ENCODE measurements around the gene GGA1.

The GGA1 gene

GRCh38 chr22:37630839-37631435 lies 22.3 kb downstream of the GGA1 start:
- no peak for DNase-seq (ENCODE audit: low read depth)

- DNase-seq (ENCODE audit: low read depth): no peak
These were observed 23.0 kb downstream of the GGA1 start for GRCh38 chr22:37631448-37632173.

- no peak for DNase-seq (ENCODE audit: low read depth)
These were observed 23.8 kb downstream of the GGA1 start for GRCh38 chr22:37632174-37633088.

- DNase-seq (ENCODE audit: low read depth): no peak
These were observed 24.5 kb downstream of the GGA1 start for GRCh38 chr22:37633089-37633624.

- DNase-seq (ENCODE audit: low read depth): no peak
These were observed 25.2 kb downstream of the GGA1 start for GRCh38 chr22:37633625-37634416.

- no peak for DNase-seq (ENCODE audit: low read depth)
These were observed 25.8 kb downstream of the GGA1 start for GRCh38 chr22:37634417-37634924.

- no peak for DNase-seq (ENCODE audit: low read depth)
These were observed 26.5 kb downstream of the GGA1 start for GRCh38 chr22:37635157-37635556.

GRCh38 chr22:37636186-37636948 lies 27.7 kb downstream of the GGA1 start:
- no peak for DNase-seq (ENCODE audit: low read depth)

GRCh38 chr22:37636949-37637273 lies 28.3 kb downstream of the GGA1 start:
- DNase-seq (ENCODE audit: low read depth): no peak

- no peak for DNase-seq (ENCODE audit: low read depth)
These were observed 29.9 kb downstream of the GGA1 start for GRCh38 chr22:37638391-37639069.

- DNase-seq (ENCODE audit: low read depth): peak; percentile 41
These were observed 30.6 kb downstream of the GGA1 start, which contains the start of gene SH3BP1 for GRCh38 chr22:37639070-37639760. SH3BP1 (plus strand) TSS chr22:37639669; CDS start chr22:37639788, 119 bp downstream.

- no peak for DNase-seq (ENCODE audit: low read depth)
These were observed 31.3 kb downstream of the GGA1 start for GRCh38 chr22:37639771-37640590.

- DNase-seq (ENCODE audit: low read depth): no peak
These were observed 32.2 kb downstream of the GGA1 start for GRCh38 chr22:37640591-37641560.

GRCh38 chr22:37641561-37641949 lies 32.9 kb downstream of the GGA1 start:
- no peak for DNase-seq (ENCODE audit: low read depth)

- DNase-seq (ENCODE audit: low read depth): peak; percentile 69
These were observed 34.7 kb downstream of the GGA1 start for GRCh38 chr22:37643225-37643847.

GRCh38 chr22:37647317-37647716 lies 38.7 kb downstream of the GGA1 start:
- no peak for DNase-seq (ENCODE audit: low read depth)

GRCh38 chr22:37647928-37648327 lies 39.3 kb downstream of the GGA1 start:
- no peak for DNase-seq (ENCODE audit: low read depth)
